Right lobe of liver (tissue), 4 donors: ENCODE results near the gene MAJIN.

ENCODE experiments used
- CTCF ChIP-seq, 4 donors: fragments of 200-600 bp in 3 of 4; fragments of 450-650 bp in 1 of 4; IDR thresholded peaks; one replicate each; pipeline versions ENCODE4 v1.5.1 to v1.8.0; 2016 to 2022; ENCODE audit warnings: antibody characterized with exemption in 4 of 4, mild to moderate bottlenecking in 2 of 4
- POLR2A ChIP-seq: fragments of 450-650 bp; IDR thresholded peaks from one replicate; pipeline ENCODE4 v1.6.1; 2017; ENCODE audit warnings: antibody characterized with exemption, mild to moderate bottlenecking
- donor health status: DM: no; HTN: no; CAD: no.
- donor health status: DM: no; HTN: no; CAD: no.
- donor health status: DM: no; HTN: yes; CAD: no.

DNA sequence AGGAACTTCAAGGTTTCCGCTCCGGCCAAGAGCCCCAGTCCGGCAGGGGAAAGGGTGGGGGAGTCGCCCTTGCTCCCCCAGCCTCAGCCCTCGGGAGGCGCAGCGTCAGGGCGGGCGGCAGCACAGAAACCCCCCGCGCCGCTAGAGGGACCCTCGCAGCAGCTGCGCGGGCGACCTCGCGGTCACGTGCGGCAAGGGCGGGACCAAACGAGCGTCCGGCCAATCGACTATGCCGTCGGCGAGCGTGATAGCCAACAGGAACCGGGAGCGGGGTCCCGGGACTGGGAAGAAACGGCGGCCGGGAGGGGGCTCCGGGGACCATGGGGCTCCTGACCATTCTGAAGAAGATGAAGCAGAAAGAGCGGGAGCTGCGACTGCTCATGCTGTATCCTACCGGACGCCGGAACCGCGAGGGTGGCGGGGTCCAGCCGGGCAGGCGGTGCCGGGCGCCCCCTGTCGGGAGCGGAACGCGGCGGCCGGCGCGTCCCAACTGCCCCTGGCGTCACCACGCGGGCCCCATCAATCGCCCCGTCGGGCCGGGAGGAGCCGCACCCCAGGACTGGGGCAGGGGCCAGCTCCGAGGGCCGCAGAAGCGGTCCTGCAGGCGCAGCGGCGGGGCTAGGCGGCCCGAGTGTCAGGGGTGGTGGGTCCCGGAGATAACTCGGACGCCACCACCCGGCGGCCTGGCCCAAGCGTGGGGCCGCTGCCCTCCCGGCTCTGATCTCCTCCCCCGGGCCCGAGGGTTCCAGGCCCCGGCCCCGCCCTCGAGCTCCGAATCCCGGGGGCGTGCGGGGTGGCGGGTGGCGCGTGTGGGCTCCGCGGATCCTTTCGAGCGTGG lies 42.2 kb upstream of the MAJIN start, which contains the start of gene ARL2:
- TF ChIP-seq CTCF (IDR thresholded peaks at IDR 0.05) (peak; percentile 82 to 89 (median 84)), POLR2A (peak; percentile 13)
